ENCODE measurements around the gene SLC5A3. TPM values are rescaled to one million over a fixed set of nuclear protein-coding genes. Genes with fewer than 3 reads are reported as not detected.

SLC5A3 gene
- total and polyA plus RNA-seq, 2 of the 8 experiments (the other 6 are each of a cell fraction or from before 2014, with no cell fraction given): 4.0 to 19.4 TPM

- TF ChIP-seq HDAC6 (IDR thresholded peaks at IDR 0.05; ENCODE audit: low read depth, low read length): no peak
Measured at GRCh38 chr21:34105947-34106541, 32.7 kb downstream of the SLC5A3 start (continued).
